22Rv1 (cell line): ENCODE results near the gene MFSD6.

Experiments used
- H3K27ac ChIP-seq: fragments of 450-650 bp; 2 replicates; pipeline ENCODE4 v1.5.1; 2017
- CTCF ChIP-seq: fragments of 450-650 bp; IDR thresholded peaks from 2 replicates; pipeline ENCODE4 v1.5.1; 2017; ENCODE audit warnings: mild to moderate bottlenecking
- ZFX ChIP-seq: fragments of 450-650 bp; IDR thresholded peaks from 2 replicates; pipeline ENCODE4 v1.6.1; 2017; ENCODE audit warnings: antibody characterized with exemption, borderline replicate concordance

MFSD6 gene

DNA sequence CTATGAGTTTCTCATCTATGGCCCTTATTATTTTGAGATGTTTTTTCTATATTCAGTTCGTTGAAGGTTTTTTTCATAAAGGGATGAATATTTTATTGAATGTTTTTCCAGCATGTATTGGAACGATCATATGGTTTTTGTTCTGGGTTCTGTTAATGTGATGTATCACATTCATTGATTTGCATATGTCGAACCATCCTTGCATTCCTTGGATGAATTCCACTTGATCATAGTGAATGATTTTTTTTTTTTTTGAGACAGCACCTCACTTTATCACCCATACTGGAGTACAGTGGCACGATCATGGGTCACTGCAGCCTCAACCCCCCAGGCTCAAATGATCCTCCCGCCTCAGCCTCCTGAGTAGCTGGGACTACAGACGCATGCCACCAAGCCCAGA, 131.9 kb downstream of the MFSD6 start:
- TF ChIP-seq ZFX (no peak), CTCF (no peak)

DNA sequence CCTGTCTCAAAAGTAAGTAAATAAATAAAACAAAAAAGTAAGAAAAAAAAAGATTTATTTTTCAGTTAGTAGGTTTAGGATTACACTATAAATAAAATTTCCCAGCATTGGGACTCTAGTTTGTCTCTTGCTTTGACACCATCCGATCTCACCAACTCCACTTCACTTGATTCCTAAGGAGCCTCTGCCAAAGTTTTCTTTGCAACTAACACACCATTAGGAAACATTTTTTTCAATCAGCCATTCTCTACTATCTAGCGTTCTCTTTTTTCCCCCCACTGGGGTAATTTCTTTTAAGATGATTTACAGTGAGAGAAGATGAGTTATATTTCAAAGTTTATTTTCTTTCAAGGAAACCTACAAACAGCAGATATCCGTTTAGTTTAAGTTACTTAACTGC, 136.9 kb downstream of the MFSD6 start:
- TF ChIP-seq ZFX = no peak
- no peak overlapping the region for H3K27ac ChIP-seq

More for the DNA sequence above, 131.9 kb downstream of the MFSD6 start:
- no peak overlapping the region for H3K27ac ChIP-seq

DNA sequence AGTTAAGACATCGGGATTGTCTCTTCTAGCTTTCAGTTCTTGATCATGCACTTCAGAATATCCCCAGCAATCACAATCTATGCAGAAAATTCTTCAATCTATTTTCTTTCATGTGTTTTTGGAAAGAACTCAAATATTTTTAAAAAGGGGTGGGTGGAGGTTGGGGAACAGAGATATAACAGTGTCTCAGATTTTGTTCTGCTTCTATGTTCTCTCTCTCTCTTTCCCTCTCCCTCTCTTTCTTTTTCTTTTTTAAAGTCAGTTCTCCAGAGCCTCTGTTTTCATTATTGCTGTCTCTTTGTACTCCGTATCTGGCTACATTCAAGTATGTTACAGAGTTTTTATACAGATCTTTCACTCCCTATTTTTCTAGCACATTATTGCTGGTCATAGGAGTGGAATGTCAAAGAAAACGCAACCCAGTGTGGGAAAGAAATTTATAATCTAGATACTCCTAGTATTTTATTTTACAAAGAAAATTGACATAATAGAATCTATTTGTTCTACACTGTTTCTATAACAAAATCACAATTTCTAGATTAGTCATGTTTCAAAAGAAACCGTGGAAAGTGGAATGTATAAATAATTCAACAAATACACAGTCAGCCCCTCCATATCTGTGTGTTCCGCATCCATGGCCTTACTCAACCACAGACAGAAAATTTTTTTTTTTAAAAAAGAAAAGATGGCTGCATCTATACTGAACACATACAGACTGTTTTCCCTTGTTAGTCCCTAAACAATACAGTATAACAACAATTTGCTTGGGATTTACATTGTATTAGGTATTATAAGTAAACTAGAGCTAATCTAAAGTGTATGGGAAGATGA, 137.6 kb downstream of the MFSD6 start:
- no peak overlapping the region for H3K27ac ChIP-seq
- no peak for TF ChIP-seq ZFX

- no peak overlapping the region for H3K27ac ChIP-seq
- TF ChIP-seq CTCF (no peak), ZFX (no peak)
Observed at GRCh38 chr2:190546734-190547133, 138.6 kb downstream of the MFSD6 start.

GRCh38 chr2:190547886-190548285, 139.7 kb downstream of the MFSD6 start:
- H3K27ac ChIP-seq = no peak overlapping the region
- TF ChIP-seq CTCF = no peak
- TF ChIP-seq ZFX = no peak

GRCh38 chr2:190550137-190550536, 142.0 kb downstream of the MFSD6 start:
- no peak overlapping the region for H3K27ac ChIP-seq
- TF ChIP-seq ZFX = no peak
- TF ChIP-seq CTCF = peak; percentile 11; the same call in 1 of the 2 replicates
